Measurements from ENCODE around the gene SIGLEC8. TPM values are rescaled to one million over a fixed set of nuclear protein-coding genes. Genes with fewer than 3 reads are reported as not detected.

The SIGLEC8 gene
- total RNA-seq, 1 donor from 2014 or later: 0.52 TPM

GRCh38 chr19:51491586-51491985, 33.3 kb upstream of the SIGLEC8 start:
- peaks cover 0 to 5% (median 0%) of the 10 kb centered on the region in 3 donors for H3K9me3 ChIP-seq (ENCODE audit: control insufficient read depth in 3 of 3, low read length in 3 of 3)
- peaks cover 0 to 2% (median 2%) of the 10 kb centered on the region in 3 donors for H3K27me3 ChIP-seq (ENCODE audit: control insufficient read depth in 3 of 3, insufficient read depth in 3 of 3, low read length in 3 of 3)
- no peak overlapping the region for H3K27ac ChIP-seq (ENCODE audit: low read depth, low read length)
- H3K4me3 ChIP-seq (ENCODE audit: low read length in 3 of 3): no peak overlapping the region
- H3K9ac ChIP-seq (ENCODE audit: low read depth in 1 of 3, low read length in 3 of 3): no peak overlapping the region
- H3K36me3 ChIP-seq (ENCODE audit: control insufficient read depth in 3 of 3, insufficient read depth in 3 of 3, low read length in 3 of 3): no peaks in the 10 kb centered on the region
- H3K4me1 ChIP-seq (ENCODE audit: control insufficient read depth in 3 of 3, insufficient read depth in 3 of 3, low read length in 3 of 3): no peaks in the 10 kb centered on the region

- Histone ChIP-seq H3K9me3 (ENCODE audit: control insufficient read depth in 3 of 3, low read length in 3 of 3) (peaks cover 0 to 5% (median 0%) of the 10 kb centered on the region in 3 donors), H3K4me1 (ENCODE audit: control insufficient read depth in 3 of 3, insufficient read depth in 3 of 3, low read length in 3 of 3) (no peaks in the 10 kb centered on the region), H3K27me3 (ENCODE audit: control insufficient read depth in 3 of 3, insufficient read depth in 3 of 3, low read length in 3 of 3) (peaks cover 2 to 5% (median 2%) of the 10 kb centered on the region in 3 donors), H3K27ac (ENCODE audit: low read depth, low read length) (no peak overlapping the region), H3K36me3 (ENCODE audit: control insufficient read depth in 3 of 3, insufficient read depth in 3 of 3, low read length in 3 of 3) (no peaks in the 10 kb centered on the region), H3K4me3 (ENCODE audit: low read length in 3 of 3) (no peak overlapping the region), H3K9ac (ENCODE audit: low read depth in 1 of 3, low read length in 3 of 3) (no peak overlapping the region)
Observed at GRCh38 chr19:51490676-51491075, 32.4 kb upstream of the SIGLEC8 start.

GRCh38 chr19:51489113-51489512, 30.9 kb upstream of the SIGLEC8 start:
- Histone ChIP-seq H3K36me3 (ENCODE audit: control insufficient read depth in 3 of 3, insufficient read depth in 3 of 3, low read length in 3 of 3) (no peaks in the 10 kb centered on the region), H3K27ac (ENCODE audit: low read depth, low read length) (no peak overlapping the region), H3K27me3 (ENCODE audit: control insufficient read depth in 3 of 3, insufficient read depth in 3 of 3, low read length in 3 of 3) (peaks cover 0 to 10% (median 2%) of the 10 kb centered on the region in 3 donors), H3K9me3 (ENCODE audit: control insufficient read depth in 3 of 3, low read length in 3 of 3) (peaks cover 0 to 5% (median 0%) of the 10 kb centered on the region in 3 donors), H3K4me3 (ENCODE audit: low read length in 3 of 3) (no peak overlapping the region), H3K9ac (ENCODE audit: low read depth in 1 of 3, low read length in 3 of 3) (no peak overlapping the region), H3K4me1 (ENCODE audit: control insufficient read depth in 3 of 3, insufficient read depth in 3 of 3, low read length in 3 of 3) (no peaks in the 10 kb centered on the region)

GRCh38 chr19:51488491-51488890, 30.2 kb upstream of the SIGLEC8 start:
- H3K9ac ChIP-seq (ENCODE audit: low read depth in 1 of 3, low read length in 3 of 3): no peak overlapping the region
- peaks cover 0 to 5% (median 0%) of the 10 kb centered on the region in 3 donors for H3K9me3 ChIP-seq (ENCODE audit: control insufficient read depth in 3 of 3, low read length in 3 of 3)
- peaks cover 0 to 10% (median 2%) of the 10 kb centered on the region in 3 donors for H3K27me3 ChIP-seq (ENCODE audit: control insufficient read depth in 3 of 3, insufficient read depth in 3 of 3, low read length in 3 of 3)
- H3K36me3 ChIP-seq (ENCODE audit: control insufficient read depth in 3 of 3, insufficient read depth in 3 of 3, low read length in 3 of 3): no peaks in the 10 kb centered on the region
- no peak overlapping the region for H3K27ac ChIP-seq (ENCODE audit: low read depth, low read length)
- no peak overlapping the region for H3K4me3 ChIP-seq (ENCODE audit: low read length in 3 of 3)
- H3K4me1 ChIP-seq (ENCODE audit: control insufficient read depth in 3 of 3, insufficient read depth in 3 of 3, low read length in 3 of 3): no peaks in the 10 kb centered on the region

- Histone ChIP-seq H3K27ac (ENCODE audit: low read depth, low read length) (no peak overlapping the region), H3K36me3 (ENCODE audit: control insufficient read depth in 3 of 3, insufficient read depth in 3 of 3, low read length in 3 of 3) (no peaks in the 10 kb centered on the region), H3K9ac (ENCODE audit: low read depth in 1 of 3, low read length in 3 of 3) (no peak overlapping the region), H3K9me3 (ENCODE audit: control insufficient read depth in 3 of 3, low read length in 3 of 3) (peaks cover 0 to 3% (median 0%) of the 10 kb centered on the region in 3 donors), H3K4me3 (ENCODE audit: low read length in 3 of 3) (no peak overlapping the region), H3K4me1 (ENCODE audit: control insufficient read depth in 3 of 3, insufficient read depth in 3 of 3, low read length in 3 of 3) (no peaks in the 10 kb centered on the region), H3K27me3 (ENCODE audit: control insufficient read depth in 3 of 3, insufficient read depth in 3 of 3, low read length in 3 of 3) (peaks cover 2 to 13% (median 6%) of the 10 kb centered on the region in 3 donors)
Observed at GRCh38 chr19:51485960-51486660, 27.9 kb upstream of the SIGLEC8 start.

GRCh38 chr19:51480590-51480989, 22.3 kb upstream of the SIGLEC8 start:
- H3K4me1 ChIP-seq (ENCODE audit: control insufficient read depth in 3 of 3, insufficient read depth in 3 of 3, low read length in 3 of 3): no peaks in the 10 kb centered on the region
- no peaks in the 10 kb centered on the region for H3K36me3 ChIP-seq (ENCODE audit: control insufficient read depth in 3 of 3, insufficient read depth in 3 of 3, low read length in 3 of 3)
- H3K27me3 ChIP-seq (ENCODE audit: control insufficient read depth in 3 of 3, insufficient read depth in 3 of 3, low read length in 3 of 3): peaks cover 7 to 11% (median 7%) of the 10 kb centered on the region in 3 donors
- no peak overlapping the region for H3K4me3 ChIP-seq (ENCODE audit: low read length in 3 of 3)
- H3K9ac ChIP-seq (ENCODE audit: low read depth in 1 of 3, low read length in 3 of 3): no peak overlapping the region
- no peak overlapping the region for H3K27ac ChIP-seq (ENCODE audit: low read depth, low read length)
- peaks cover 0 to 3% (median 0%) of the 10 kb centered on the region in 3 donors for H3K9me3 ChIP-seq (ENCODE audit: control insufficient read depth in 3 of 3, low read length in 3 of 3)

GRCh38 chr19:51479531-51480331, 21.5 kb upstream of the SIGLEC8 start:
- Histone ChIP-seq H3K27ac (ENCODE audit: low read depth, low read length) (no peak overlapping the region), H3K4me3 (ENCODE audit: low read length in 3 of 3) (no peak overlapping the region), H3K9ac (ENCODE audit: low read depth in 1 of 3, low read length in 3 of 3) (no peak overlapping the region), H3K27me3 (ENCODE audit: control insufficient read depth in 3 of 3, insufficient read depth in 3 of 3, low read length in 3 of 3) (peaks cover 5 to 11% (median 7%) of the 10 kb centered on the region in 3 donors), H3K4me1 (ENCODE audit: control insufficient read depth in 3 of 3, insufficient read depth in 3 of 3, low read length in 3 of 3) (no peaks in the 10 kb centered on the region), H3K9me3 (ENCODE audit: control insufficient read depth in 3 of 3, low read length in 3 of 3) (peaks cover 0 to 3% (median 0%) of the 10 kb centered on the region in 3 donors), H3K36me3 (ENCODE audit: control insufficient read depth in 3 of 3, insufficient read depth in 3 of 3, low read length in 3 of 3) (no peaks in the 10 kb centered on the region)

GRCh38 chr19:51478381-51479234, 20.4 kb upstream of the SIGLEC8 start, which contains the start of gene CEACAM18:
TSS of gene CEACAM18 (plus strand) at chr19:51478539.
- Histone ChIP-seq H3K27me3 (ENCODE audit: control insufficient read depth in 3 of 3, insufficient read depth in 3 of 3, low read length in 3 of 3) (peaks cover 5 to 17% (median 14%) of the 10 kb centered on the region in 3 donors), H3K9ac (ENCODE audit: low read depth in 1 of 3, low read length in 3 of 3) (no peak within 1 kb of the TSS), H3K36me3 (ENCODE audit: control insufficient read depth in 3 of 3, insufficient read depth in 3 of 3, low read length in 3 of 3) (no peaks in the 10 kb centered on the region), H3K27ac (ENCODE audit: low read depth, low read length) (no peak within 1 kb of the TSS), H3K4me3 (ENCODE audit: low read length in 3 of 3) (no peak within 1 kb of the TSS), H3K4me1 (ENCODE audit: control insufficient read depth in 3 of 3, insufficient read depth in 3 of 3, low read length in 3 of 3) (no peaks in the 10 kb centered on the region), H3K9me3 (ENCODE audit: control insufficient read depth in 3 of 3, low read length in 3 of 3) (peaks cover 0 to 3% (median 0%) of the 10 kb centered on the region in 3 donors)

GRCh38 chr19:51477344-51477743, 19.1 kb upstream of the SIGLEC8 start:
- peaks cover 0 to 3% (median 0%) of the 10 kb centered on the region in 3 donors for H3K9me3 ChIP-seq (ENCODE audit: control insufficient read depth in 3 of 3, low read length in 3 of 3)
- no peaks in the 10 kb centered on the region for H3K4me1 ChIP-seq (ENCODE audit: control insufficient read depth in 3 of 3, insufficient read depth in 3 of 3, low read length in 3 of 3)
- no peaks in the 10 kb centered on the region for H3K36me3 ChIP-seq (ENCODE audit: control insufficient read depth in 3 of 3, insufficient read depth in 3 of 3, low read length in 3 of 3)
- no peak overlapping the region for H3K27ac ChIP-seq (ENCODE audit: low read depth, low read length)
- no peak overlapping the region for H3K4me3 ChIP-seq (ENCODE audit: low read length in 3 of 3)
- no peak overlapping the region for H3K9ac ChIP-seq (ENCODE audit: low read depth in 1 of 3, low read length in 3 of 3)
- H3K27me3 ChIP-seq (ENCODE audit: control insufficient read depth in 3 of 3, insufficient read depth in 3 of 3, low read length in 3 of 3): peaks cover 9 to 19% (median 16%) of the 10 kb centered on the region in 3 donors
